Calu3 (cell line): ENCODE measurements around the gene IRAK1. TPM values are rescaled to one million over a fixed set of nuclear protein-coding genes. Genes with fewer than 3 reads are reported as not detected.

Experiments
- BruUV-seq: library from RNA; stranded (reverse); fragments of 400-500 nt; replicated peaks from 2 replicates; lab custom pipeline; 2021; lab: Mats Ljungman, UMichigan
- CTCF ChIA-PET: fragments of 300-600 bp; sonication (Branson Sonifier 250); formaldehyde crosslinking; loops from one replicate; lab custom pipeline; 2022; ENCODE audit warnings: antibody characterized with exemption; lab: Charles Lee
- DNase-seq: peaks from one replicate; pipeline ENCODE4 v3.0.0; 2022
- H3K27ac Mint-ChIP-seq: one replicate; pipeline ENCODE4 v1.8.0; 2022; ENCODE audit warnings: mixed read lengths; ENCODE audit not compliant: unreplicated experiment
- H3K27me3 Mint-ChIP-seq: one replicate; pipeline ENCODE4 v1.8.0; 2022; ENCODE audit warnings: mixed read lengths; ENCODE audit not compliant: unreplicated experiment
- H3K36me3 Mint-ChIP-seq: one replicate; pipeline ENCODE4 v1.8.0; 2022; ENCODE audit warnings: mild to moderate bottlenecking, moderate library complexity, mixed read lengths; ENCODE audit not compliant: insufficient read depth, unreplicated experiment
- H3K4me1 Mint-ChIP-seq: one replicate; pipeline ENCODE4 v1.8.0; 2022; ENCODE audit warnings: mild to moderate bottlenecking, low read depth, mixed read lengths; ENCODE audit not compliant: unreplicated experiment
- H3K4me3 Mint-ChIP-seq: one replicate; pipeline ENCODE4 v1.8.0; 2022; ENCODE audit warnings: mild to moderate bottlenecking, low read depth, moderate library complexity, mixed read lengths; ENCODE audit not compliant: unreplicated experiment
- H3K9me3 Mint-ChIP-seq: one replicate; pipeline ENCODE4 v1.8.0; 2022; ENCODE audit warnings: low read depth, mixed read lengths; ENCODE audit not compliant: unreplicated experiment
- intact Hi-C: fragments of 100-400 bp; cut with micrococcal nuclease; formaldehyde crosslinking; loops from one replicate; pipeline ENCODE4 v1.10.0; 2022; ENCODE audit not compliant: unreplicated experiment
- total RNA-seq: library from RNA; stranded (reverse); gene quantifications from 2 replicates; pipeline ENCODE4 v1.2.3, GENCODE V29; 2022
- TF ChIP-seq, protein P1 (sequence below): fragments of 200-600 bp; IDR thresholded peaks from one replicate; pipeline ENCODE4 v1.8.0; 2022; ENCODE audit warnings: antibody characterized with exemption; ENCODE audit not compliant: unreplicated experiment

Gene IRAK1
- total RNA-seq, 1 experiment from 2014 or later = 194 TPM

DNA sequence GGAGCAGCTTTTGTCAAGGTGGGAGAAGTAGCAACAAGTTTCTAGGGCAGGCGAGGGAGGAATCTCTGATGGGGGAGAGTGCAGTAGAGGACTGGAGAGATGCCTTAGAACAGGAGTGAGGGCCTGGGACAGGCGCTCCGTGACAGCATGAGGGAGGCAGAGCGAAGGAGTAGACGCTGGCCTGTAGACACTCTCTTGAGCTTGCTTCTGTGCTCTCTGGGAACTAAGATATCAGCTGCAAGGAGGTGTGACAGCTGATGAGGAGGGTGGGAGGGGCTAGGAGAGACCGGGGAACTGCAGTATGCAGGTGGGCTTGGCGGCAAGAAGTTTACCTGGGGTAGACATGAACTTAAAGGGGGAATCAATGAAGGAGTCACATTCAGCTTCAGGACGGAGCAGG is 42.1 kb upstream of the IRAK1 start:
- Mint-ChIP-seq H3K4me3 (no peak overlapping the region), H3K36me3 (peaks cover 36% of the 10 kb centered on the region), H3K4me1 (peaks cover 54% of the 10 kb centered on the region), H3K27me3 (no peaks in the 10 kb centered on the region), H3K27ac (peak overlapping the region; percentile 47), H3K9me3 (no peaks in the 10 kb centered on the region)
- intact Hi-C loops = no loop called here
- CTCF ChIA-PET = no interaction called here
- BruUV-seq = no TSS peak
- TF ChIP-seq, protein P1, sequence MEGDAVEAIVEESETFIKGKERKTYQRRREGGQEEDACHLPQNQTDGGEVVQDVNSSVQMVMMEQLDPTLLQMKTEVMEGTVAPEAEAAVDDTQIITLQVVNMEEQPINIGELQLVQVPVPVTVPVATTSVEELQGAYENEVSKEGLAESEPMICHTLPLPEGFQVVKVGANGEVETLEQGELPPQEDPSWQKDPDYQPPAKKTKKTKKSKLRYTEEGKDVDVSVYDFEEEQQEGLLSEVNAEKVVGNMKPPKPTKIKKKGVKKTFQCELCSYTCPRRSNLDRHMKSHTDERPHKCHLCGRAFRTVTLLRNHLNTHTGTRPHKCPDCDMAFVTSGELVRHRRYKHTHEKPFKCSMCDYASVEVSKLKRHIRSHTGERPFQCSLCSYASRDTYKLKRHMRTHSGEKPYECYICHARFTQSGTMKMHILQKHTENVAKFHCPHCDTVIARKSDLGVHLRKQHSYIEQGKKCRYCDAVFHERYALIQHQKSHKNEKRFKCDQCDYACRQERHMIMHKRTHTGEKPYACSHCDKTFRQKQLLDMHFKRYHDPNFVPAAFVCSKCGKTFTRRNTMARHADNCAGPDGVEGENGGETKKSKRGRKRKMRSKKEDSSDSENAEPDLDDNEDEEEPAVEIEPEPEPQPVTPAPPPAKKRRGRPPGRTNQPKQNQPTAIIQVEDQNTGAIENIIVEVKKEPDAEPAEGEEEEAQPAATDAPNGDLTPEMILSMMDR = no peak
- DNase-seq = no peak

- CTCF ChIA-PET = no interaction called here
- Mint-ChIP-seq H3K4me1 (peaks cover 50% of the 10 kb centered on the region), H3K27me3 (no peaks in the 10 kb centered on the region), H3K27ac (no peak overlapping the region), H3K36me3 (peaks cover 43% of the 10 kb centered on the region), H3K9me3 (no peaks in the 10 kb centered on the region), H3K4me3 (no peak overlapping the region)
- DNase-seq = no peak
- TF ChIP-seq, protein P1 = no peak
- no TSS peak for BruUV-seq
- intact Hi-C loops = no loop called here
These were observed 40.1 kb upstream of the IRAK1 start for GRCh38 chrX:154059729-154060245.

DNA sequence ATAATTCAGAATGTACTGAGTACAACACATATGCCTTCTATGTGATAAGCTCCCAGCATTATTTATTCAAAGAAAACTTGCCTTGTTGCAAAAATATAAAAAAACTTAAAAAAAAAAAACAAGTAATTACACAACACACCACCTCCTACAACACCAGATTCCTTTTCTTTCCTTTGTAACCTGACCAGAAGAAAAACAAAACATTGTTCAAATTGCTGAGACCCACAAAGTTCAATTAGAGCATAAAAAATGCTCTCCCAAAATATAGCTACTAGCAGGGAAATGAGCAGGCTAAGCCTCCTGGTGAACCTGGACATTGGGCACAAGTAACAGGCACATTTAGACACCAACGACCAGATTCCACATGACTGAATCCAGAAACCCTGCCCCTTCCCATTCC is 39.5 kb upstream of the IRAK1 start:
- intact Hi-C loops = no loop called here
- BruUV-seq = no TSS peak
- Mint-ChIP-seq H3K36me3 (peaks cover 43% of the 10 kb centered on the region), H3K27ac (no peak overlapping the region), H3K9me3 (no peaks in the 10 kb centered on the region), H3K27me3 (no peaks in the 10 kb centered on the region), H3K4me1 (peaks cover 50% of the 10 kb centered on the region), H3K4me3 (no peak overlapping the region)
- CTCF ChIA-PET = no interaction called here
- DNase-seq = no peak
- TF ChIP-seq, protein P1 = no peak

GRCh38 chrX:154058214-154058997 is 38.7 kb upstream of the IRAK1 start:
- CTCF ChIA-PET = no interaction called here
- H3K9me3 Mint-ChIP-seq = no peaks in the 10 kb centered on the region
- no TSS peak for BruUV-seq
- peaks cover 48% of the 10 kb centered on the region for H3K36me3 Mint-ChIP-seq
- no peaks in the 10 kb centered on the region for H3K27me3 Mint-ChIP-seq
- TF ChIP-seq, protein P1 = no peak
- no peak overlapping the region for H3K27ac Mint-ChIP-seq
- intact Hi-C loops = no loop called here
- H3K4me3 Mint-ChIP-seq = no peak overlapping the region
- H3K4me1 Mint-ChIP-seq = peaks cover 50% of the 10 kb centered on the region
- no peak for DNase-seq
